Liver (tissue), 2 donors: ENCODE data around the gene STRN.

Experiments
- TF ChIP-seq, protein P1 (sequence below): fragments of 150-350 bp; IDR thresholded peaks from 2 replicates; pipeline ENCODE4 v1.5.1; 2017; ENCODE audit warnings: improper control_type of control experiment, low read depth, low read length; ENCODE audit not compliant: missing input control
- TF ChIP-seq, protein P2 (sequence below): IDR thresholded peaks from 2 replicates; pipeline ENCODE4 v1.6.1; 2016; ENCODE audit warnings: antibody characterized with exemption
- TF ChIP-seq, protein P3 (sequence below): IDR thresholded peaks from 2 replicates; pipeline ENCODE4 v1.6.1; 2016; ENCODE audit warnings: antibody characterized with exemption, mild to moderate bottlenecking
- donor health status: healthy.

DNA sequence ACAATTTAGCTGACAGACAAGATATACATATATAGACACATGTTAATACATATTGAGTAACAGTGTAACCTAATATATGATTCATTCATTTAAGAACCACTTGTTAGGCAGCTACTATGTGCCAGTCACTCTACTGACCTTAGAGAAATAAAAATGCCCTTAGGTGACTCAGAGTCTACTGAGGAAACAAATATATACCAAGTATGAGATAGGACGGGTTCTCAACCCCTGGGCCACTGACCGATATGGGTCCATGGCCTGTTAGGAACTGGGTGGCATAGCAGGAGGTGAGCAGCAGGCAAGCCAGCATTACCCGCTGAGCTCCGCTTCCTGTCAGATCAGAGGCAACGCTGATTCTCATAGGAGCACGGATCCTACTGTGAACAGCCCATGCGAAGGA, 14.8 kb downstream of the STRN start:
- TF ChIP-seq, protein P1, sequence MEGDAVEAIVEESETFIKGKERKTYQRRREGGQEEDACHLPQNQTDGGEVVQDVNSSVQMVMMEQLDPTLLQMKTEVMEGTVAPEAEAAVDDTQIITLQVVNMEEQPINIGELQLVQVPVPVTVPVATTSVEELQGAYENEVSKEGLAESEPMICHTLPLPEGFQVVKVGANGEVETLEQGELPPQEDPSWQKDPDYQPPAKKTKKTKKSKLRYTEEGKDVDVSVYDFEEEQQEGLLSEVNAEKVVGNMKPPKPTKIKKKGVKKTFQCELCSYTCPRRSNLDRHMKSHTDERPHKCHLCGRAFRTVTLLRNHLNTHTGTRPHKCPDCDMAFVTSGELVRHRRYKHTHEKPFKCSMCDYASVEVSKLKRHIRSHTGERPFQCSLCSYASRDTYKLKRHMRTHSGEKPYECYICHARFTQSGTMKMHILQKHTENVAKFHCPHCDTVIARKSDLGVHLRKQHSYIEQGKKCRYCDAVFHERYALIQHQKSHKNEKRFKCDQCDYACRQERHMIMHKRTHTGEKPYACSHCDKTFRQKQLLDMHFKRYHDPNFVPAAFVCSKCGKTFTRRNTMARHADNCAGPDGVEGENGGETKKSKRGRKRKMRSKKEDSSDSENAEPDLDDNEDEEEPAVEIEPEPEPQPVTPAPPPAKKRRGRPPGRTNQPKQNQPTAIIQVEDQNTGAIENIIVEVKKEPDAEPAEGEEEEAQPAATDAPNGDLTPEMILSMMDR, result no peak
- TF ChIP-seq, protein P2, sequence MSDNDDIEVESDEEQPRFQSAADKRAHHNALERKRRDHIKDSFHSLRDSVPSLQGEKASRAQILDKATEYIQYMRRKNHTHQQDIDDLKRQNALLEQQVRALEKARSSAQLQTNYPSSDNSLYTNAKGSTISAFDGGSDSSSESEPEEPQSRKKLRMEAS, result no peak
- TF ChIP-seq, protein P3, sequence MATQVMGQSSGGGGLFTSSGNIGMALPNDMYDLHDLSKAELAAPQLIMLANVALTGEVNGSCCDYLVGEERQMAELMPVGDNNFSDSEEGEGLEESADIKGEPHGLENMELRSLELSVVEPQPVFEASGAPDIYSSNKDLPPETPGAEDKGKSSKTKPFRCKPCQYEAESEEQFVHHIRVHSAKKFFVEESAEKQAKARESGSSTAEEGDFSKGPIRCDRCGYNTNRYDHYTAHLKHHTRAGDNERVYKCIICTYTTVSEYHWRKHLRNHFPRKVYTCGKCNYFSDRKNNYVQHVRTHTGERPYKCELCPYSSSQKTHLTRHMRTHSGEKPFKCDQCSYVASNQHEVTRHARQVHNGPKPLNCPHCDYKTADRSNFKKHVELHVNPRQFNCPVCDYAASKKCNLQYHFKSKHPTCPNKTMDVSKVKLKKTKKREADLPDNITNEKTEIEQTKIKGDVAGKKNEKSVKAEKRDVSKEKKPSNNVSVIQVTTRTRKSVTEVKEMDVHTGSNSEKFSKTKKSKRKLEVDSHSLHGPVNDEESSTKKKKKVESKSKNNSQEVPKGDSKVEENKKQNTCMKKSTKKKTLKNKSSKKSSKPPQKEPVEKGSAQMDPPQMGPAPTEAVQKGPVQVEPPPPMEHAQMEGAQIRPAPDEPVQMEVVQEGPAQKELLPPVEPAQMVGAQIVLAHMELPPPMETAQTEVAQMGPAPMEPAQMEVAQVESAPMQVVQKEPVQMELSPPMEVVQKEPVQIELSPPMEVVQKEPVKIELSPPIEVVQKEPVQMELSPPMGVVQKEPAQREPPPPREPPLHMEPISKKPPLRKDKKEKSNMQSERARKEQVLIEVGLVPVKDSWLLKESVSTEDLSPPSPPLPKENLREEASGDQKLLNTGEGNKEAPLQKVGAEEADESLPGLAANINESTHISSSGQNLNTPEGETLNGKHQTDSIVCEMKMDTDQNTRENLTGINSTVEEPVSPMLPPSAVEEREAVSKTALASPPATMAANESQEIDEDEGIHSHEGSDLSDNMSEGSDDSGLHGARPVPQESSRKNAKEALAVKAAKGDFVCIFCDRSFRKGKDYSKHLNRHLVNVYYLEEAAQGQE, result no peak
